SU-DHL-6 (cell line): ENCODE data around the gene ZNFX1.

Experiments
- EZH2phosphoT487 ChIP-seq: fragments of 200-600 bp; sonication (generic), shearing (Covaris generic); conservative IDR thresholded peaks from 2 replicates; pipeline ENCODE4 v1.6.1; 2018; ENCODE audit warnings: mild to moderate bottlenecking, antibody characterized with exemption, low read length, moderate library complexity, mixed read lengths
- TF ChIP-seq, protein P1 (sequence below): fragments of 200-600 bp; sonication (generic); IDR thresholded peaks from one replicate; pipeline ENCODE4 v1.5.1; 2017; ENCODE audit warnings: antibody characterized with exemption, mild to moderate bottlenecking, low read length, moderate library complexity; ENCODE audit not compliant: insufficient read depth, poor library complexity, severe bottlenecking

DNA sequence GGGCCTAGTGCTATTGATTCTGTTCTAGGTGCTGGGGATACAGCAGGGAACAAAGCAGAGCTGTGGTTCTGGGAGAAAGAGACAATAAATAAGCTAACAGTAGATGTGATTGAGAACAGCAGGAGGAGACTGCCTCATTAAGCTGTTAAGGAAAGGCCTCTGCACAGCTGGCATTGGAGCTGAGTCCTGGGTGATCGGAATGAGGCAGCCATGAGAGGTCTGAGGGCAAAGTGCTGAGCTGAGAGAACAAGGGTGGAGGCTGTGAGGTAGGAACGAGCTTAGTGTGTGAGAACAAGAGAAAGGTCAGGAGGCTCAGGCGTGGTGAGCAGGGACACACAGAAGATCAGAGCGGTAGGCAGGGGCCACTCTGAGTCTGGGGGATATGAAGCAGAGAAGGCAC is 40.3 kb downstream of the ZNFX1 start:
- TF ChIP-seq, protein P1, sequence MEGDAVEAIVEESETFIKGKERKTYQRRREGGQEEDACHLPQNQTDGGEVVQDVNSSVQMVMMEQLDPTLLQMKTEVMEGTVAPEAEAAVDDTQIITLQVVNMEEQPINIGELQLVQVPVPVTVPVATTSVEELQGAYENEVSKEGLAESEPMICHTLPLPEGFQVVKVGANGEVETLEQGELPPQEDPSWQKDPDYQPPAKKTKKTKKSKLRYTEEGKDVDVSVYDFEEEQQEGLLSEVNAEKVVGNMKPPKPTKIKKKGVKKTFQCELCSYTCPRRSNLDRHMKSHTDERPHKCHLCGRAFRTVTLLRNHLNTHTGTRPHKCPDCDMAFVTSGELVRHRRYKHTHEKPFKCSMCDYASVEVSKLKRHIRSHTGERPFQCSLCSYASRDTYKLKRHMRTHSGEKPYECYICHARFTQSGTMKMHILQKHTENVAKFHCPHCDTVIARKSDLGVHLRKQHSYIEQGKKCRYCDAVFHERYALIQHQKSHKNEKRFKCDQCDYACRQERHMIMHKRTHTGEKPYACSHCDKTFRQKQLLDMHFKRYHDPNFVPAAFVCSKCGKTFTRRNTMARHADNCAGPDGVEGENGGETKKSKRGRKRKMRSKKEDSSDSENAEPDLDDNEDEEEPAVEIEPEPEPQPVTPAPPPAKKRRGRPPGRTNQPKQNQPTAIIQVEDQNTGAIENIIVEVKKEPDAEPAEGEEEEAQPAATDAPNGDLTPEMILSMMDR: no peak
- TF ChIP-seq EZH2phosphoT487: no peak
